Measurements from ENCODE around the gene FAM162A.
"Not testable (repeated sequence)": the region's sequence is repeated elsewhere in the genome, so short reads cannot be mapped to it uniquely, and the experiment has no call there.

Gene FAM162A

DNA sequence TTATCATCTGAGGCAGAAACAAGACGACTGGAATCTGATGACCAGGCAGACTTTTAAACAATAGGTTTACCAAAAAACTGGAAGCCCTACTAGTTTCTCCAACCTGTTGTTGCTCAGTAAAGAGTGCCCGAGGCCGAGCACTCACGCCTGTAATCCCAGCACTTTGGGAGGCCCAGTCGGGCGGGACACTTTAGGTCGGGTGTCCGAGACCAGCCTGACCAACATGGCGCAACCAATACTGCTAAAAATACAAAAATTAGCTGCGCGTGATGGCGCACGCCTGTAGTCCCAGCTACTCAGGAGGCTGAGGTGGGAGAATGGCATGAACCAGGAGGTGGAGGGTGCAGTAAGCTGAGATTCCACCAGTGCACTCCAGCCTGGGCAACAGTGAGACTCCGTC, 33.0 kb downstream of the FAM162A start:
- no peaks in the 10 kb centered on the region for H3K9me3 ChIP-seq (ENCODE audit: control insufficient read depth, low read length)
- H3K27ac ChIP-seq (ENCODE audit: low read depth, low read length, severe bottlenecking), result no peak overlapping the region
- H3K4me3 ChIP-seq (ENCODE audit: extremely low read depth, insufficient read depth, low read length, poor library complexity, severe bottlenecking), result peak overlapping the region; percentile 95
- peaks cover 3% of the 10 kb centered on the region for H3K36me3 ChIP-seq (ENCODE audit: control insufficient read depth, insufficient read depth, low read length)
- WGBS, 2 experiments (ENCODE audit: insufficient coverage in 2 of 2), result 68 to 72% methylated on average over 9 to 13 of the region's 14 CpGs
- H3K4me1 ChIP-seq (ENCODE audit: control insufficient read depth, insufficient read depth, low read length, poor library complexity, severe bottlenecking), result no peaks in the 10 kb centered on the region

DNA sequence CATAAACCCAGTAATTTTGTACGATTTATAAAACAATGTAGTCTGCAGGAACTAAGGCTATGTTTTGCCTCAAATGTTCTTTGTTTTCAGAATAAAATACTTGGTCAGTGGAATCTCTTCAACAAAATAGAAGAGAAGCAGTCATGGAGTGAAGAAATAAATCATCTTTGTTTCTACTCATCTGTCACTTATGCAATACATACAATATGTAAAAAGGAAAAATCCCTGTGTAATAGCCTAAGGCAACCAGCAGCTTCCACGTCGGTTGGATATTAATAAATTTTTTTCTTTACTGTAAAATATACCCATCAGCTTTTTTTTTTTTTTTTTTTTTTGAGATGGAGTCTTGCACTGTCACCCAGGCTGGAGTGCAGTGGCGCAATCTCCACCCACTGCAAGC, 37.1 kb downstream of the FAM162A start:
- Histone ChIP-seq H3K4me3 (ENCODE audit: extremely low read depth, insufficient read depth, low read length, poor library complexity, severe bottlenecking) (no peak overlapping the region), H3K4me1 (ENCODE audit: control insufficient read depth, insufficient read depth, low read length, poor library complexity, severe bottlenecking) (no peaks in the 10 kb centered on the region), H3K27ac (ENCODE audit: low read depth, low read length, severe bottlenecking) (no peak overlapping the region), H3K36me3 (ENCODE audit: control insufficient read depth, insufficient read depth, low read length) (peaks cover 39% of the 10 kb centered on the region), H3K9me3 (ENCODE audit: control insufficient read depth, low read length) (no peaks in the 10 kb centered on the region)
- 100% methylated on average over 1 of the region's 4 CpGs for WGBS, 2 experiments (ENCODE audit: insufficient coverage in 2 of 2)

DNA sequence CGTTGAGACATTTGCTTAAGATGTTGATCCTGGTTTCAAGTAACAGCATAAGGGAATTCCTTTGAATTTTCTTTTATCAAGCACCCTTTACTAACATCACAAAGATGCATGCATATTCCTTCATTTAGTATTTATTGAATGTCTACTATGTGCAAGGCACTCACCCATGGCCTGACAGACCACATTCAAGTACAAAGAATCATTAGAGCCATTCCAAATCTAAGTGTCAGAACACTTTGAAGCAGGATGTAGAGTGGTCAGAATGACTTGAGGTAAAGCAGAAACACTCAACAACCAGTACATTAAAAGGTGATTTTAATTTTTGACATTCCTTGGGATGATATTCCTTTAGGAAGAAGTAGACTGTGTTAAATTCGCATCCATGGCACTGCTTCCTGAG, 37.9 kb downstream of the FAM162A start:
- peaks cover 46% of the 10 kb centered on the region for H3K36me3 ChIP-seq (ENCODE audit: control insufficient read depth, insufficient read depth, low read length)
- no peaks in the 10 kb centered on the region for H3K9me3 ChIP-seq (ENCODE audit: control insufficient read depth, low read length)
- 83 to 100% methylated on average over 1 of the region's 2 CpGs for WGBS, 2 experiments (ENCODE audit: insufficient coverage in 2 of 2)
- H3K27ac ChIP-seq (ENCODE audit: low read depth, low read length, severe bottlenecking), result no peak overlapping the region
- no peak overlapping the region for H3K4me3 ChIP-seq (ENCODE audit: extremely low read depth, insufficient read depth, low read length, poor library complexity, severe bottlenecking)
- H3K4me1 ChIP-seq (ENCODE audit: control insufficient read depth, insufficient read depth, low read length, poor library complexity, severe bottlenecking), result no peaks in the 10 kb centered on the region

DNA sequence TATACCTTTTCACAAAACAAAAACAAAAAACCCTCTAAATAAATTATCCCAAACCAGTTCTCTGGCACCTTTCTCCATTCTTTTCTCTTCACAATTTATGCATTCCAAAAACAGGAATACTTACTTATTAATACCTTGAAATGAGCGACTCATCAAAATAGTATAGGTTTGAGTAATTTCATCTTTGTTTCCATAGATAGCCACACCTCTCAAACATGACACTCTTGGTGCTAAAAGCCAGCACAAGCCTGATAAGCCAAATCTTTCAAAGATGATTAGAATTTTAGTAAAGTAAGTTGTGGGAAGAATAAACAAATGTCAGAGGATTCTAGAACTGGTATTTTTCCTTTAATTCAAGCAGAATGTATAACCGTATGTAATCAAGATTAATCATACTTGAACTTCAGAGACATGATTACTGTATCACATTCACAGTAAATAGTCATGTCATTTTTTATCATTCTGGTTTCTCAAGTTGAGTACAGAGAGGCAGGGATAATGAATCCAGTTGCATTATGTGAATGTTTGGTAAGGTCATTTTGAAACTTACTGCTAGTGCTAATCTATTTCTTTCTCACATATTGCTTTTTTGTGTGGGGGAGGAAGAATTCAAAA, 44.0 kb downstream of the FAM162A start:
- H3K27ac ChIP-seq (ENCODE audit: low read depth, low read length, severe bottlenecking), result no peak overlapping the region
- H3K4me1 ChIP-seq (ENCODE audit: control insufficient read depth, insufficient read depth, low read length, poor library complexity, severe bottlenecking), result no peaks in the 10 kb centered on the region
- peaks cover 85% of the 10 kb centered on the region for H3K36me3 ChIP-seq (ENCODE audit: control insufficient read depth, insufficient read depth, low read length)
- no peak overlapping the region for H3K4me3 ChIP-seq (ENCODE audit: extremely low read depth, insufficient read depth, low read length, poor library complexity, severe bottlenecking)
- WGBS, 2 experiments (ENCODE audit: insufficient coverage in 2 of 2), result no CpG with 5 or more reads among the region's 2 CpGs
- no peaks in the 10 kb centered on the region for H3K9me3 ChIP-seq (ENCODE audit: control insufficient read depth, low read length)

DNA sequence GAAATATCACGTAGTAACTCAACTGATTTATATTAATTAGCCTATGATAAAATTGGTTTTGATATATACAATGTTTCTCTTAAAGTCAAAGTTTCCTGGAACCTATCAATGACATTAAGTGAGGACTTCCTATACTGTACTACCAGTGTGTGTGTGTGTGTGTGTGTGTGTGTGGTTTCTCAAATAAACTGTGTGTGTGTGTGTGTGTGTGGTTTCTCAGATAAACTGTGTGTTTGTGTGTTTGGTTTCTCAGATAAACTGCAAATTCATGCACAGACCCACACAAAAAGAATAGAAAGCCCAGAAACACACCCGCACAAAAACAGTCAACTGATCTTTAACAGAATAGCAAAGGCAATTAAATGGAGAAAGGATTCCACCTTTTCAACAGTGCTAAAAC, 46.4 kb downstream of the FAM162A start:
- H3K27ac ChIP-seq (ENCODE audit: low read depth, low read length, severe bottlenecking), result no peak overlapping the region
- no peak overlapping the region for H3K4me3 ChIP-seq (ENCODE audit: extremely low read depth, insufficient read depth, low read length, poor library complexity, severe bottlenecking)
- peaks cover 88% of the 10 kb centered on the region for H3K36me3 ChIP-seq (ENCODE audit: control insufficient read depth, insufficient read depth, low read length)
- WGBS, 2 experiments (ENCODE audit: insufficient coverage in 2 of 2), result no CpG with 5 or more reads among the region's 2 CpGs
- no peaks in the 10 kb centered on the region for H3K4me1 ChIP-seq (ENCODE audit: control insufficient read depth, insufficient read depth, low read length, poor library complexity, severe bottlenecking)
- no peaks in the 10 kb centered on the region for H3K9me3 ChIP-seq (ENCODE audit: control insufficient read depth, low read length)

DNA sequence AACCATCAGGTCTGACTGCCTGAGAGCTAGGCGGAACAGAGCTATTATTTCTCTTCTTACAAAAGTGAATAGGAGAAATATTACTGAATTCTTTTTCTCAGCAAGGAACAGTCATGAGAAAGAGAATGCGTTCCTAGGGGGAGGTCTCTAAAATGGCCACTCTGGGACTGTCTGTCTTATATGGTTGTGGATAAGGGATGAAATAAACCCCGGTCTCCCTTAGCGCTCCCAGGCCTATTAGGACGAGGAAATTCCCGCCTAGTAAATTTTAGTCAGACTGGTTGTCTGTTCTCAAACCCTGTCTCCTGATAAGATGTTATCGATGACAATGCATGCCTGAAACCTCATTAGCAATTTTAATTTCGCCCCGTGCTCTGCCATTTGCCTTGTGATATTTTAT, 52.0 kb downstream of the FAM162A start:
- 98 to 100% methylated on average over 4 to 6 of the region's 9 CpGs for WGBS, 2 experiments (ENCODE audit: insufficient coverage in 2 of 2)
- Histone ChIP-seq H3K36me3 (ENCODE audit: control insufficient read depth, insufficient read depth, low read length) (peaks cover 91% of the 10 kb centered on the region), H3K4me1 (ENCODE audit: control insufficient read depth, insufficient read depth, low read length, poor library complexity, severe bottlenecking) (no peaks in the 10 kb centered on the region), H3K4me3 (ENCODE audit: extremely low read depth, insufficient read depth, low read length, poor library complexity, severe bottlenecking) (no peak overlapping the region), H3K27ac (ENCODE audit: low read depth, low read length, severe bottlenecking) (no peak overlapping the region), H3K9me3 (ENCODE audit: control insufficient read depth, low read length) (no peaks in the 10 kb centered on the region)

DNA sequence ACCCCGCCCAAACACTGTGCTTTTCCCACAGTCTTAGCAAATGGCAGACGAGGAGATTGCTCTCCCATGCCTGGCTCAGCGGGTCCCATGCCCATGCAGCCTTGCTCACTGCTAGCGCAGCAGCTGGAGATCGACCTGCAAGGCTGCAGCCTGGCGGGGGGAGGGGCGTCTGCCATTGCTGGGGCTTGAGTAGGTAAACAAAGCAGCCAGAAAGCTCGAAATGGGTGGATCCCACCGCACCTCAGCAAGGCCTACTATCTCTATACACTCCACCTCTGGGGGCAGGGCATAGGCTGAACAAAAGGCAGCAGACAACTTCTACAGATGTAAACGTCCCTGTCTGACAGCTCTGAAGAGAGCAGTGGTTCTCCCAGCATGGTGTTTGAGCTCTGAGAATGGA, 59.1 kb downstream of the FAM162A start:
- H3K4me1 ChIP-seq (ENCODE audit: control insufficient read depth, insufficient read depth, low read length, poor library complexity, severe bottlenecking), result peaks cover 8% of the 10 kb centered on the region
- peaks cover 4% of the 10 kb centered on the region for H3K9me3 ChIP-seq (ENCODE audit: control insufficient read depth, low read length)
- H3K27ac ChIP-seq (ENCODE audit: low read depth, low read length, severe bottlenecking), result no peak overlapping the region
- peaks cover 79% of the 10 kb centered on the region for H3K36me3 ChIP-seq (ENCODE audit: control insufficient read depth, insufficient read depth, low read length)
- no peak overlapping the region for H3K4me3 ChIP-seq (ENCODE audit: extremely low read depth, insufficient read depth, low read length, poor library complexity, severe bottlenecking)
- 68 to 73% methylated on average over 5 to 6 of the region's 10 CpGs for WGBS, 2 experiments (ENCODE audit: insufficient coverage in 2 of 2)

DNA sequence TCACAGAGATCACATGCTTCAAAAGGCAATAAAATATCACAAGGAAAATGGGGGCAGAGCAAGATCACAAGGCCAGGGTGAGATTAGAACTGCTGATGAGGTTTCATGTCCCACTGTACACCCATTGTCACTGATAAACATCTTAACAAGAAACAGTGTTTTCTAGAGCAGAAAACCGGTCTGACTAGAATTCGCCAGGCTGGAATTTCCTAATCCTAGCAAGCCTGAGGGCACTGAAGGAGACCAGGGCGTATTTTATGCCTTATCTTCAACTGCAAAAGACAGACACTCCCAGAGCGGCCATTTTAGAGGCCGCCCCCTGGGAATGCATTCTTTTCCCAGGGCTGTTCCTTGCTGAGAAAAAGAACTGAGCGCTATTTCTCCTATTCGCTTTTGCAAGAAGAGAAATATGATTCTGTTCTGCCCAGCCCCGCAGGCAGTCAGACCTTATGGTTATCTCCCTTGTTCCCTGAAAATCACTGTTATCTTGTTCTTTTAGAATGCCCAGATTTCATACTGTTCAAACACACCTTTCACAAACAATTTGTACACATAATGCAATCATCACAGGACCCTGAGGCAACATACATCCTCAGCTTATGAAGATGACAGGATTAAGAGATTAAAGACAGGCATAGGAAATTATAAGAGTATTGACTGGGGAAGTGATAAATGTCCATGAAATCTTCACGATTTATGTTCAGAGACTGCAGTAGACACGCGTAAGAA, 59.9 kb downstream of the FAM162A start:
- 86 to 93% methylated on average over 2 to 8 of the region's 11 CpGs for WGBS, 2 experiments (ENCODE audit: insufficient coverage in 2 of 2)
- Histone ChIP-seq H3K36me3 (ENCODE audit: control insufficient read depth, insufficient read depth, low read length) (peaks cover 81% of the 10 kb centered on the region), H3K27ac (ENCODE audit: low read depth, low read length, severe bottlenecking) (peak overlapping the region; percentile 36)
- H3K9me3 ChIP-seq (ENCODE audit: control insufficient read depth, low read length); H3K4me3 ChIP-seq (ENCODE audit: extremely low read depth, insufficient read depth, low read length, poor library complexity, severe bottlenecking); H3K4me1 ChIP-seq (ENCODE audit: control insufficient read depth, insufficient read depth, low read length, poor library complexity, severe bottlenecking): not testable (repeated sequence)

DNA sequence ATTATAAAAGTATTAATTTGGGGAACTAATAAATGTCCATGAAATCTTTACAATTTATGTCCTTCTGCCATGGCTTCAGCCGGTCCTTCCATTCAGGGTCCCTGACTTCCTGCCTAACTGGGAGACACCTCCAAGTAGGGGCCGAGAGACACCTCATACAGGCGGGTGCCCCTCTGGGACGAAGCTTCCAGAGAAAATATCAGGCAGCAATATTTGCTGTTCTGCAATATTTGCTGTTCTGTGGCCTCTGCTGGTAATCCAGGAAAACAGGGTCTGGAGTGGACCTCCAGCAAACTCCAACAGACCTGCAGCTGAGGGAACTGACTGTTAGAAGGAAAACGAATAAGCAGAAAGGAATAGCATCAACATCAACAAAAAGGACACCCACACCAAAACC, 60.5 kb downstream of the FAM162A start:
- not testable (repeated sequence) for H3K4me3 ChIP-seq (ENCODE audit: extremely low read depth, insufficient read depth, low read length, poor library complexity, severe bottlenecking); H3K4me1 ChIP-seq (ENCODE audit: control insufficient read depth, insufficient read depth, low read length, poor library complexity, severe bottlenecking); H3K9me3 ChIP-seq (ENCODE audit: control insufficient read depth, low read length); H3K27ac ChIP-seq (ENCODE audit: low read depth, low read length, severe bottlenecking)
- 96 to 100% methylated on average over 3 to 4 of the region's 5 CpGs for WGBS, 2 experiments (ENCODE audit: insufficient coverage in 2 of 2)
- H3K36me3 ChIP-seq (ENCODE audit: control insufficient read depth, insufficient read depth, low read length), result peaks cover 81% of the 10 kb centered on the region

DNA sequence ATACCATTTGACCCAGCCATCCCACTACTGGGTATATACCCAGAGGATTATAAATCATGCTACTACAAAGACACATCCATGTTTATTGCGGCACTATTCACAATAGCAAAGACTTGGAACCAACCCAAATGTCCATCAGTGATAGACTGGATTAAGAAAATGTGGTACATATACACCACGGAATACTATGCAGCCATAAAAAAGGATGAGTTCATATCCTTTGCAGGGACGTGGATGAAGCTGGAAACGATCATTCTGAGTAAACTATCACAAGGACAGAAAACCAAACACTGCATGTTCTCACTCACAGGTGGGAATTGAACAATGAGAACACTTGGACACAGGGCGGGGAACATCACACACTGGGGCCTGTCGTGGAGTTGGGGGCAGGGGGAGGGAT, 64.2 kb downstream of the FAM162A start:
- H3K9me3 ChIP-seq (ENCODE audit: control insufficient read depth, low read length); H3K4me3 ChIP-seq (ENCODE audit: extremely low read depth, insufficient read depth, low read length, poor library complexity, severe bottlenecking); H3K27ac ChIP-seq (ENCODE audit: low read depth, low read length, severe bottlenecking); H3K4me1 ChIP-seq (ENCODE audit: control insufficient read depth, insufficient read depth, low read length, poor library complexity, severe bottlenecking): not testable (repeated sequence)
- 89% methylated on average over 3 of the region's 6 CpGs; no CpG with 5 or more reads in 1 of the 2 experiments for WGBS, 2 experiments (ENCODE audit: insufficient coverage in 2 of 2)
- H3K36me3 ChIP-seq (ENCODE audit: control insufficient read depth, insufficient read depth, low read length), result peaks cover 82% of the 10 kb centered on the region

DNA sequence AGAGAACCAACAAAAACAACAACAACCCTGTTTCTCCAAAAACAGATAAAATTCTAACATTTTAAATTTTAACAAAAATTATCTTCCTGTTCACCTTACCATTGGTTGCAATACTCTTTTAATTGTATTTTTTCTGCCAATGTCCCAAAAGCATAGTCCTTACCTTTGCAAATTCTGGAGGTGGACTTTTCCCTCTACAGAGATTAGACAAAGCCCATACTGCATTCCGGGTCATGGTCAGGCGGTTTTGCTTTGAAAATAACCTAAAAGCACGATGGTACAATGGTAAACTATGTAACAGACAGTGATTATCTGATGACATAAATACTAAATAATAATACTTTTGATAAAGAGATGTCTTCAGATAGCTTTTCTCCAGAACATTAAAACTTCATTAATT, 67.4 kb downstream of the FAM162A start:
- peaks cover 4% of the 10 kb centered on the region for H3K9me3 ChIP-seq (ENCODE audit: control insufficient read depth, low read length)
- no peak overlapping the region for H3K4me3 ChIP-seq (ENCODE audit: extremely low read depth, insufficient read depth, low read length, poor library complexity, severe bottlenecking)
- no CpG with 5 or more reads among the region's 3 CpGs for WGBS, 2 experiments (ENCODE audit: insufficient coverage in 2 of 2)
- no peaks in the 10 kb centered on the region for H3K4me1 ChIP-seq (ENCODE audit: control insufficient read depth, insufficient read depth, low read length, poor library complexity, severe bottlenecking)
- no peak overlapping the region for H3K27ac ChIP-seq (ENCODE audit: low read depth, low read length, severe bottlenecking)
- H3K36me3 ChIP-seq (ENCODE audit: control insufficient read depth, insufficient read depth, low read length), result peaks cover 74% of the 10 kb centered on the region

Data from mesodermal cell (in vitro differentiated cells).